ENCODE results near the gene WWTR1. TPM values are rescaled to one million over a fixed set of nuclear protein-coding genes. Genes with fewer than 3 reads are reported as not detected.

The WWTR1 gene
- total and polyA plus RNA-seq, 2 of the 4 experiments (the other 2 are of a cell fraction): 38.9 to 65.3 TPM

DNA sequence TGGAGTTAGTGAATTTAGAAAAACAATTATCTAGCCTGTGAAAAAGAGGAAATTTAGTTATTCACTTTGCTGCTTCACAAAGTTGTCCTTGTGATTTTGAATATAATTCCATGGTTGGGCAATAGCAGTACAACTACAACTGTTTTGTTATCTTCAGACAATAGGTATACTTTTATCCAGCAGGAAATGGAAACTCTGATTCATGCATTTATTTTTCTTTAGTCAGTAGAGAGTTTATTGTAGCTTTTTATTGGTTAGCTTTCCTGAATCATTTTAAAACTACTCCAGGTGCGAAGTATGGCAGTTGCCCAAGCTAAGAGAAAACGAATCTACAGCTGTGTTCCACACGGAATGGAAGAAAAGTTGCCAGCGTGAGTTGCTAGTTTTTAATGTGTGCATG lies 103.0 kb downstream of the WWTR1 start:
- no peak overlapping the region for H3K14ac ChIP-seq (replicated peaks; ENCODE audit: low read depth, low read length)
- peak overlapping the region; percentile 52; the same call in 1 of the 2 replicates for H3K23ac ChIP-seq (ENCODE audit: low read depth, low read length)
- H3K18ac ChIP-seq (ENCODE audit: low read depth, low read length): no peak overlapping the region
- H2AFZ ChIP-seq (replicated peaks; ENCODE audit: low read length, poor library complexity): no peak overlapping the region
- H3K27ac ChIP-seq (ENCODE audit: insufficient read depth, low read length): peak overlapping the region; percentile 49; the same call in 1 of the 2 replicates
- DNase-seq (peak; percentile 91), ATAC-seq (ENCODE audit: low read depth) (peak; percentile 12)
- peaks cover 16 to 69% of the 10 kb centered on the region in 2 experiments; a peak in 3 of 4 replicates for H3K79me1 ChIP-seq (ENCODE audit: low read depth in 1 of 2, low read length in 2 of 2)
- in situ Hi-C loops (cut with MboI; ENCODE audit: low sequenced_read_pairs) (no loop called here), dilution Hi-C loops (cut with HindIII; ENCODE audit: low sequenced_read_pairs, unreplicated experiment) (no loop called here), intact Hi-C loops (cut with micrococcal nuclease) (no loop called here)
- H4K91ac ChIP-seq (ENCODE audit: insufficient read depth, low read depth, low read length): no peak overlapping the region
- H3K4me2 ChIP-seq (ENCODE audit: low read depth, low read length): peak overlapping the region; percentile 31; the same call in 1 of the 2 replicates
- no peaks in the 10 kb centered on the region; the same call in 1 of the 2 replicates for H3K36me3 ChIP-seq (ENCODE audit: control insufficient read depth, insufficient read depth, low read length)
- TF ChIP-seq MXI1 (IDR thresholded peaks at IDR 0.05; ENCODE audit: borderline replicate concordance, low read depth, low read length): no peak
- peak; percentile 96 for TF ChIP-seq CEBPB (IDR thresholded peaks at IDR 0.05; ENCODE audit: low read depth, low read length)
- TF ChIP-seq FOS (IDR thresholded peaks at IDR 0.05; ENCODE audit: low read depth, low read length): peak; percentile 27; the same call in 1 of the 2 replicates
- no peak overlapping the region for H4K5ac ChIP-seq (ENCODE audit: low read depth, low read length)
- no peak overlapping the region for H3K4me3 ChIP-seq (ENCODE audit: insufficient read depth, low read depth, low read length)
- no CpG with 5 or more reads among the region's 4 CpGs for WGBS, 2 experiments (ENCODE audit: extremely low coverage in 2 of 2, insufficient read length in 1 of 2)
- H3K9me1 ChIP-seq (ENCODE audit: insufficient read depth, low read length): peaks cover 10% of the 10 kb centered on the region
- no peak overlapping the region for H3K9ac ChIP-seq (ENCODE audit: low read depth, low read length)
- CTCF ChIA-PET: interaction anchor here (0.7 to 1.6 kb wide), 5 partner anchors 14 to 162 kb away, joined by 3 to 5 read pairs (median 3); no protein-coding TSS in a partner anchor
- no peaks in the 10 kb centered on the region for H3K27me3 ChIP-seq (ENCODE audit: control insufficient read depth, insufficient read depth, low read length)
- H3K56ac ChIP-seq (ENCODE audit: extremely low read depth, insufficient read depth, low read length): no peak overlapping the region
- POLR2A ChIA-PET (ENCODE audit: unreplicated experiment): interaction anchor here (0.6 kb wide), 1 partner anchor 8 kb away, joined by 3 read pairs; no protein-coding TSS in a partner anchor
- H2BK5ac ChIP-seq (ENCODE audit: low read depth, low read length, poor library complexity, severe bottlenecking): peak overlapping the region; percentile 57
- H2AK5ac ChIP-seq (ENCODE audit: low read depth, low read length): no peak overlapping the region; the same call in 1 of the 2 replicates
- H4K20me1 ChIP-seq (ENCODE audit: insufficient read depth, low read length): peaks cover 13% of the 10 kb centered on the region
- H2BK120ac ChIP-seq (ENCODE audit: low read depth, low read length): peak overlapping the region; percentile 47; the same call in 1 of the 2 replicates
- 0 out of 4 replicates have a peak overlapping the region, but pooled peaks of 1 of the 2 experiments have one; percentile 43 for H4K8ac ChIP-seq (ENCODE audit: low read depth in 2 of 2, low read length in 2 of 2)
- H2BK20ac ChIP-seq (ENCODE audit: low read depth, low read length): no peak overlapping the region; the same call in 1 of the 2 replicates
- no peaks in the 10 kb centered on the region for H3K9me3 ChIP-seq (ENCODE audit: control insufficient read depth, insufficient read depth, low read length)
- no peak overlapping the region for H2BK15ac ChIP-seq (ENCODE audit: low read depth, low read length)
- H3K4me1 ChIP-seq (ENCODE audit: control insufficient read depth, insufficient read depth, low read length): peaks cover 16% of the 10 kb centered on the region
- H2AK9ac ChIP-seq (replicated peaks; ENCODE audit: low read depth, low read length, poor library complexity): no peak overlapping the region
- H3K4ac ChIP-seq (ENCODE audit: low read depth, low read length): peak overlapping the region; percentile 49; the same call in 1 of the 2 replicates
- no TSS peak for BruUV-seq (replicated peaks)

Measured in IMR-90 (cell line).